Keratinocyte (primary cell): ENCODE data around the gene ARNT2.

Experiments
- CTCF ChIP-seq, 3 experiments: IDR thresholded peaks in 1 of 3; conservative IDR thresholded peaks in 1 of 3; optimal IDR thresholded peaks in 1 of 3; 2 replicates in 2 of 3; 3 replicates in 1 of 3; pipeline versions ENCODE3 to v1.5.1; 2011; ENCODE audit warnings: low read length in 3 of 3, mild to moderate bottlenecking in 3 of 3, moderate library complexity in 2 of 3, control low read depth in 1 of 3, inconsistent platforms in 1 of 3; ENCODE audit not compliant: insufficient read depth in 2 of 3; ENCODE audit errors: extremely low read depth in 1 of 3
- EZH2 ChIP-seq: IDR thresholded peaks from one replicate; pipeline ENCODE4 v1.6.1; 2012; ENCODE audit warnings: inconsistent platforms, mild to moderate bottlenecking, low read length, moderate library complexity

- TF ChIP-seq CTCF (optimal IDR thresholded peaks at IDR 0.05 in 1 of 3, IDR thresholded peaks at IDR 0.05 in 1 of 3, conservative IDR thresholded peaks at IDR 0.05 in 1 of 3; ENCODE audit: extremely low read depth in 1 of 3, insufficient read depth in 2 of 3, low read length in 3 of 3), result no peak
- no peak for TF ChIP-seq EZH2
Measured at GRCh38 chr15:80483725-80484161, 79.6 kb downstream of the ARNT2 start.
